SU-DHL-6 (cell line): ENCODE data around the gene DDX39B.
"Not testable (repeated sequence)": the region's sequence is repeated elsewhere in the genome, so short reads cannot be mapped to it uniquely, and the experiment has no call there.

ENCODE experiments used
- H2AFZ ChIP-seq: fragments of 200-600 bp; sonication (generic); 2 replicates; pipeline ENCODE4 v1.6.1; 2014; ENCODE audit warnings: low read depth, mild to moderate bottlenecking, moderate library complexity, mixed read lengths, antibody characterized with exemption, low read length; ENCODE audit not compliant: severe bottlenecking
- H3F3A ChIP-seq: fragments of 200-600 bp; shearing (Covaris generic); 2 replicates; pipeline ENCODE4 v1.6.0; 2016; ENCODE audit warnings: antibody characterized with exemption, mild to moderate bottlenecking; ENCODE audit not compliant: insufficient read depth
- H3K27ac ChIP-seq: fragments of 200-600 bp; sonication (generic); 2 replicates; pipeline ENCODE4 v1.5.1; 2016; ENCODE audit warnings: low read depth, mild to moderate bottlenecking, low read length, moderate library complexity, mixed read lengths
- H3K27me3 ChIP-seq: fragments of 200-600 bp; sonication (generic), shearing (Covaris generic); 2 replicates; pipeline ENCODE4 v1.6.0; 2014; ENCODE audit warnings: mild to moderate bottlenecking, low read length
- H3K36me3 ChIP-seq: fragments of 200-600 bp; sonication (generic); 2 replicates; pipeline ENCODE4 v1.6.1; 2014; ENCODE audit warnings: mild to moderate bottlenecking, low read length, mixed read lengths
- H3K4me2 ChIP-seq: fragments of 300-600, 200-600 bp; shearing (Covaris generic), sonication (generic); 2 replicates; pipeline ENCODE4 v1.6.0; 2014; ENCODE audit warnings: low read length, low read depth, mild to moderate bottlenecking; ENCODE audit not compliant: poor library complexity, severe bottlenecking
- H3K4me3 ChIP-seq: fragments of 200-600 bp; sonication (generic); 2 replicates; pipeline ENCODE4 v1.5.1; 2014; ENCODE audit warnings: antibody characterized with exemption, low read length, mild to moderate bottlenecking, mixed read lengths; ENCODE audit not compliant: insufficient read depth, poor library complexity, severe bottlenecking
- H3K79me2 ChIP-seq: fragments of 200-600 bp; sonication (generic); 2 replicates; pipeline ENCODE4 v1.6.1; 2014; ENCODE audit warnings: mild to moderate bottlenecking, low read length, moderate library complexity; ENCODE audit not compliant: insufficient read depth
- H3K9ac ChIP-seq: fragments of 200-600 bp; sonication (generic); 2 replicates; pipeline ENCODE4 v1.7.0; 2014; ENCODE audit warnings: mild to moderate bottlenecking, low read length
- H3K9me2 ChIP-seq: fragments of 200-600 bp; sonication (generic); replicated peaks from 2 replicates; pipeline ENCODE4 v1.6.1; 2014; ENCODE audit warnings: low read length; ENCODE audit not compliant: insufficient read depth
- H3K9me3 ChIP-seq: fragments of 200-600 bp; sonication (generic); 2 replicates; pipeline ENCODE4 v1.6.1; 2014; ENCODE audit warnings: low read length, mixed read lengths; ENCODE audit not compliant: insufficient read depth
- H4K20me1 ChIP-seq: fragments of 200-600 bp; sonication (generic); 2 replicates; pipeline ENCODE4 v1.6.1; 2014; ENCODE audit warnings: low read depth, mild to moderate bottlenecking, antibody characterized with exemption, low read length, moderate library complexity, mixed read lengths
- CTCF ChIP-seq: fragments of 200-600 bp; sonication (generic); IDR thresholded peaks from one replicate; pipeline ENCODE4 v1.5.1; 2017; ENCODE audit warnings: antibody characterized with exemption, mild to moderate bottlenecking, low read length, moderate library complexity; ENCODE audit not compliant: insufficient read depth, poor library complexity, severe bottlenecking
- EZH2phosphoT487 ChIP-seq: fragments of 200-600 bp; sonication (generic), shearing (Covaris generic); conservative IDR thresholded peaks from 2 replicates; pipeline ENCODE4 v1.6.1; 2018; ENCODE audit warnings: mild to moderate bottlenecking, antibody characterized with exemption, low read length, moderate library complexity, mixed read lengths

Gene DDX39B

GRCh38 chr6:31556307-31556706, 14.5 kb upstream of the DDX39B start:
- Histone ChIP-seq H3F3A (peaks cover 64% of the 10 kb centered on the region), H3K36me3 (no peaks in the 10 kb centered on the region), H3K9me2 (no peaks in the 10 kb centered on the region), H3K4me2 (peak overlapping the region; percentile 33), H3K4me3 (no peak overlapping the region), H3K27ac (peak overlapping the region; percentile 72), H3K9me3 (no peaks in the 10 kb centered on the region), H2AFZ (no peak overlapping the region), H4K20me1 (no peaks in the 10 kb centered on the region), H3K79me2 (peaks cover 17% of the 10 kb centered on the region; the same call in 1 of the 2 replicates), H3K9ac (peak overlapping the region; percentile 8; the same call in 1 of the 2 replicates), H3K27me3 (no peaks in the 10 kb centered on the region)
- no peak for TF ChIP-seq EZH2phosphoT487
- no peak for TF ChIP-seq CTCF

GRCh38 chr6:31551371-31551770, 9.6 kb upstream of the DDX39B start:
- H3K9ac ChIP-seq, H3K36me3 ChIP-seq, H3K9me3 ChIP-seq, H3K27me3 ChIP-seq, H3K4me3 ChIP-seq, H3K9me2 ChIP-seq, H4K20me1 ChIP-seq, H2AFZ ChIP-seq: not testable (repeated sequence)
- TF ChIP-seq CTCF: peak; percentile 93
- peak overlapping the region; percentile 26 for H3K4me2 ChIP-seq
- peak overlapping the region; percentile 29; the same call in 1 of the 2 replicates for H3K27ac ChIP-seq
- H3K79me2 ChIP-seq: peaks cover 21% of the 10 kb centered on the region
- H3F3A ChIP-seq: peaks cover 64% of the 10 kb centered on the region

GRCh38 chr6:31548544-31548873, 6.7 kb upstream of the DDX39B start:
- Histone ChIP-seq H3K36me3 (0 out of 2 replicates have a peak, but pooled peaks cover 4% of the 10 kb centered on the region), H3K79me2 (peaks cover 14% of the 10 kb centered on the region), H3F3A (peaks cover 45% of the 10 kb centered on the region), H4K20me1 (no peaks in the 10 kb centered on the region), H3K4me2 (peak overlapping the region; percentile 87), H3K9ac (peak overlapping the region; percentile 61), H3K9me3 (no peaks in the 10 kb centered on the region), H2AFZ (no peak overlapping the region), H3K27me3 (no peaks in the 10 kb centered on the region), H3K9me2 (no peaks in the 10 kb centered on the region), H3K4me3 (peak overlapping the region; percentile 60), H3K27ac (peak overlapping the region; percentile 71)
- no peak for TF ChIP-seq CTCF
- TF ChIP-seq EZH2phosphoT487: no peak
